ENCODE measurements around the gene ETV6.

The ETV6 gene

GRCh38 chr12:11651785-11652184, 2.3 kb downstream of the ETV6 start:
- H3K4me1 ChIP-seq (ENCODE audit: low read depth, poor library complexity, severe bottlenecking): peaks cover 14% of the 10 kb centered on the region
- H3K36me3 ChIP-seq (ENCODE audit: insufficient read depth): no peaks in the 10 kb centered on the region
- H3K4me2 ChIP-seq: peak overlapping the region; percentile 82; the same call in 1 of the 2 replicates
- H3K27ac ChIP-seq: no peak overlapping the region
- no peak for TF ChIP-seq CTCF (conservative IDR thresholded peaks at IDR 0.05; ENCODE audit: low read depth, low read length)
- H3K79me2 ChIP-seq (ENCODE audit: insufficient read depth, low read depth): peaks cover 35% of the 10 kb centered on the region; the same call in 1 of the 2 replicates
- H3K4me3 ChIP-seq (IDR thresholded peaks at IDR 0.05; ENCODE audit: insufficient read depth, low read depth, low read length): no peak overlapping the region
- H3K9ac ChIP-seq: no peak overlapping the region
- no peaks in the 10 kb centered on the region for H3K27me3 ChIP-seq (ENCODE audit: insufficient read depth, low read depth)
- no peaks in the 10 kb centered on the region for H4K20me1 ChIP-seq (ENCODE audit: insufficient read depth)
- no peak overlapping the region for H2AFZ ChIP-seq (ENCODE audit: low read depth)

GRCh38 chr12:11652351-11653040, 3.0 kb downstream of the ETV6 start:
- no peak overlapping the region for H3K4me3 ChIP-seq (IDR thresholded peaks at IDR 0.05; ENCODE audit: insufficient read depth, low read depth, low read length)
- H3K79me2 ChIP-seq (ENCODE audit: insufficient read depth, low read depth): peaks cover 35% of the 10 kb centered on the region; the same call in 1 of the 2 replicates

GRCh38 chr12:11653215-11653753, 3.8 kb downstream of the ETV6 start:
- Histone ChIP-seq H3K4me2 (no peak overlapping the region), H3K9ac (no peak overlapping the region)
- TF ChIP-seq CTCF (conservative IDR thresholded peaks at IDR 0.05; ENCODE audit: low read depth, low read length): no peak

More at GRCh38 chr12:11652351-11653040, 3.0 kb downstream of the ETV6 start:
- H2AFZ ChIP-seq (ENCODE audit: low read depth): no peak overlapping the region
- peaks cover 14% of the 10 kb centered on the region for H3K4me1 ChIP-seq (ENCODE audit: low read depth, poor library complexity, severe bottlenecking)
- H3K9ac ChIP-seq: no peak overlapping the region
- H4K20me1 ChIP-seq (ENCODE audit: insufficient read depth): no peaks in the 10 kb centered on the region
- no peak overlapping the region for H3K4me2 ChIP-seq
- H3K27ac ChIP-seq: no peak overlapping the region
- no peaks in the 10 kb centered on the region for H3K36me3 ChIP-seq (ENCODE audit: insufficient read depth)
- TF ChIP-seq CTCF (conservative IDR thresholded peaks at IDR 0.05; ENCODE audit: low read depth, low read length): no peak
- no peaks in the 10 kb centered on the region for H3K27me3 ChIP-seq (ENCODE audit: insufficient read depth, low read depth)

GRCh38 chr12:11654338-11654737, 4.9 kb downstream of the ETV6 start:
- H3K9ac ChIP-seq: no peak overlapping the region
- H3K4me2 ChIP-seq: no peak overlapping the region
- H3K4me1 ChIP-seq (ENCODE audit: low read depth, poor library complexity, severe bottlenecking): peaks cover 16% of the 10 kb centered on the region
- no peaks in the 10 kb centered on the region for H3K36me3 ChIP-seq (ENCODE audit: insufficient read depth)
- no peaks in the 10 kb centered on the region for H3K27me3 ChIP-seq (ENCODE audit: insufficient read depth, low read depth)
- TF ChIP-seq CTCF (conservative IDR thresholded peaks at IDR 0.05; ENCODE audit: low read depth, low read length): no peak
- H3K79me2 ChIP-seq (ENCODE audit: insufficient read depth, low read depth): peaks cover 43% of the 10 kb centered on the region; the same call in 1 of the 2 replicates
- H4K20me1 ChIP-seq (ENCODE audit: insufficient read depth): no peaks in the 10 kb centered on the region
- H3K27ac ChIP-seq: no peak overlapping the region
- no peak overlapping the region for H2AFZ ChIP-seq (ENCODE audit: low read depth)
- H3K4me3 ChIP-seq (IDR thresholded peaks at IDR 0.05; ENCODE audit: insufficient read depth, low read depth, low read length): no peak overlapping the region

More at GRCh38 chr12:11653215-11653753, 3.8 kb downstream of the ETV6 start:
- Histone ChIP-seq H3K4me1 (ENCODE audit: low read depth, poor library complexity, severe bottlenecking) (peaks cover 11% of the 10 kb centered on the region), H3K27me3 (ENCODE audit: insufficient read depth, low read depth) (no peaks in the 10 kb centered on the region), H4K20me1 (ENCODE audit: insufficient read depth) (no peaks in the 10 kb centered on the region), H3K27ac (no peak overlapping the region), H3K79me2 (ENCODE audit: insufficient read depth, low read depth) (peaks cover 40% of the 10 kb centered on the region; the same call in 1 of the 2 replicates), H3K36me3 (ENCODE audit: insufficient read depth) (no peaks in the 10 kb centered on the region), H2AFZ (ENCODE audit: low read depth) (no peak overlapping the region), H3K4me3 (IDR thresholded peaks at IDR 0.05; ENCODE audit: insufficient read depth, low read depth, low read length) (no peak overlapping the region)

All from KMS-11 (cell line).